Kidney glomerular epithelial cell (primary cell): ENCODE measurements around the gene CCNY.

Experiments used
- DNase-seq: peaks from one replicate; lab custom pipeline; 2025; lab: John Stamatoyannopoulos, UW

The CCNY gene

DNA sequence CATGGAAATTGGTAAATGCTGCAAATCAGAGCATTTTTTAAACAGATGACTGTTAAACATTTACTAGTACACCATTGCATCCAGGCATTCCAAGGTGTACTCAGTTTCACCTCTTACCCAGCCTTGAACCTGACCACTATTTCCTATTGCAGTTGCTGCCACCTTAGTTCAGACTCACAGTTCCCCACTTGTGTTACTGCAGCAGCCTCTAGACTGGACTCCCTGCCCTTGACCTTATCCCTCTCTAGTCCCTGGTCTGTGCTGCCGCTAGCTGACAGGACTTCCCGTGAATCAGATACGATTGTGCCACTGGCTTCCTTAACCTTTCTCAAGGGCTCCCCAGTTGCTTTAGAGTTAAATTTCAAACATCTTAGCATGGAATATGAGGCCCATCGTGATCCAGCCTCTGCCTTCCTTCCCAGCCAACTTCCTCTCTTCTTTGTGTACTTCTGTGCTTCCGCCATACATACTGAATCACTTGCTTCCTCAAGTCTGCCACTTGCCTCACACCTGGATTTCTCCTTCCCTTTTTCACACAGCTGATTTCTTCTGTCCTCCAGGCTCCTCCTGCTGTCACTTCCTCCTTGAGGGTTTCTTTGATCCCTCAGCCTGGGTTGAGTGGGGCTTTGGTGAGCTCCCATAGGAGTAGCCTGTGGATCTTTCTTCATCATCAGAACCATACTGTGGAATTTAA lies 150.1 kb downstream of the CCNY start:
- DNase-seq: no peak

- DNase-seq: no peak
These were observed 151.2 kb downstream of the CCNY start for GRCh38 chr10:35487336-35488034.

DNA sequence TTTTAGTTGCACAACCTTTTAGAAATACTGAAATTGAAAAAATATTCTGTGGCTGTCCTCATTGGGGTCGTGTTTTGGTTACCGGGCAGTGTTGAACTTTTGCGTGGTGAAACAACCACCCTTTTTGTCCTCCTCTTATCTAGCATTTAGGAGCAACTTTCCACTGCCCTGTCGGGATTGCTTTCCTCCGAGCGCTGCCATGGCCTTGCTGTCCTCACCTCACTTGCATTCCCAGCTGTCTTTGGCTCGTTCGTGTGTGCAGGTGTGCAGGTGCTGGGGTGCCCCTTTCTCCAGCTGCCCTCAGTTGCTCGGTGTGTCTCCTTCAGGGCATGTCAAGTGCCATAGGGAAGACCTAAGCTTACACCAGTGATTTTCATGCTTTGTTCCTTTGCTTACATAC lies 151.9 kb downstream of the CCNY start:
- DNase-seq: no peak

DNA sequence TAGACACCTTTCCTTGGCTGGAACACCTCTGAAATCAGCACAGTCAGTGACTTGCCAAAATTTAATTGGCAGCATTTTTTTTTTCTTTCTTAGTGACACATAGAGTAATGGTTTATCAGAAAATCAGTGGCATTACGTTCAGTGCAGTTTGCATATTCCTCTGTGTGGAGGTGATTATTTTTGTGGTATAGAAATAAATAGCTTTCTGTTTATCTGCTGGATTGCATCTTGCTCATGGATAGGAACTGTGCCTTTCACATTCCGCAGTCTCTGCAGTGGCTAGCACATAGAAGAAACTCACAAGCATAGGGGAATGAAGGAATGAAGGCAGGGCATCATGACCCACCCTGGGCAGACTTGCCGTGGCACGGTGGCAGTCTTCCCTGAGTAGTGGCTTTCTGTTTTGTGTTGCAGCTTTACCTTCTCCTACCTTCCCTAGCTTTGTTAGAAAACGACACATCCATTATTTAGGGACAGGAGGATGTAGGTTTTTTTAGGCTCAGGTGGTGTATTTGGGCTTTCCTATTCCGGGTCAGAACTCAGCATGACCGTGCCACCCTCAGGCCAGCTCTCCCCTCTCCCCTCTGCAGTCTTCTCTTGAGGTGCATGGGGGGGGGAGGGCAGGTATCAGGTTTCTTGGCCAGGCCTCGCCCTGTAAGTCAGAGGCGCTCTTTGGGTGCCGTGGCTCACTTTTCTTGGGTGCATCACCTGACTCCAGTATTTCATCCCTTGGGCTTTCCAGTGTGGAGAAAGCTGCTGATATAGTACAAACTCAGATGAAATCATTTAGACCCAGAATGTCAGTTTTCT lies 156.3 kb downstream of the CCNY start:
- DNase-seq: no peak

GRCh38 chr10:35493196-35494118 lies 157.1 kb downstream of the CCNY start:
- DNase-seq: no peak

- no peak for DNase-seq
These were observed 159.3 kb downstream of the CCNY start for GRCh38 chr10:35495521-35496119.

- DNase-seq: no peak
These were observed 161.6 kb downstream of the CCNY start for GRCh38 chr10:35497909-35498308.

GRCh38 chr10:35498693-35499092 lies 162.4 kb downstream of the CCNY start:
- DNase-seq: no peak

DNA sequence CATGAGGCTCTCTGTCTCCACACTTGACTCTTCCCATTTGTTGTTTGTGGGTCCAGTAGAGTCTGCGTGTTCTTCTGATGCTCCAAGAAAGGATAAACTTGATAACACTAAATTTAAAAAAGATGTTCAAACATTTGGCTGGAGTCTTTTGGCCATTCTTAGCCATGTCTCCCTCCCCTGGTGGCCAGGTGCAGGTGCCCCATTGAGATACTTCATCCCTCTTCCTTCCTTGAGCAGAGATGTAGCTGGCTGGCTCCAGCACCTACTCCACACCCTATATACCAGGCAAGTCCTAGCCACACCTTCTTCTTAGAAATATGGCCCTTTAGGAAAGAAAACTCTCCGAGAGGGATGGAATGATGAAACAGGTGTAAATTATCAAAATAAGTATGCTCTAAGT lies 165.6 kb downstream of the CCNY start:
- no peak for DNase-seq

- no peak for DNase-seq
These were observed 166.4 kb downstream of the CCNY start for GRCh38 chr10:35502692-35503091.

DNA sequence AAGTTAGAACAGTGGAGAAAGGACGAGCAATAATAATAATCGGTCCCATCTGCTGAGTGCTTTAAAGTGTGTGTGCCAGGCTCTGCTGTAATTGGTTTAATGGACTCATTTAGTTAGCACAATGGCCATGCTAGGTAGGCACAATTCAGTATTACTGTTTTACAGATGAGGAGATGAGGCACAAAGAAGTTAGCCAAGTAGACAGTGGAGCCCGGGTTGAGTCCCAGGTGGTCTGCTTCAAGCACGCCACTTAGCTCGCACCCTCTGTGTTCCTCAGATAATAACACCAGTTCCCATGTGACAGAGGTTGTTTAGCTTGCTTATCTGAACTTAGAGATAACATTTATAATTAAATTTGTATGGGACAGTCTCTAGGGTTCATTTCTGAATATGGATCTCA lies 167.3 kb downstream of the CCNY start:
- DNase-seq: no peak

DNA sequence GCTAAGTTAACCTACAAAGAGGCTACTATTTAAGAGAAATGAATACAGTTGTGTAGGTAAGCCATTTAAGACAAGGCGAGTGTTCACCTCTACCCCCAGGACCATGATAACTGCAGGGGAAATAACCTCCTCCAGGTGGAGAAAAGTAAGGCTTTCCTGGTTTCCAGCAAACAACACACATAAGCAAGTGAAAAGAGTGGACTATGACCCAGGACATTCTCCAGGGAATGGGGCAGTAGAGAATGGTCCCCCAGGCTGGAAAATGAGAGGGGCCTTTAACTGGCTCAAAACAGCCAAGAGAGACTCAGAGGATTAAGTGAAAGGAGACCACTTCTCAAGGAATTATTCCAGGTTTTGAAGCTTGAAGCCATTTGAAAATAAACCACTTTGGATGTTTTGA lies 167.8 kb downstream of the CCNY start:
- no peak for DNase-seq

GRCh38 chr10:35505241-35505873 lies 169.0 kb downstream of the CCNY start:
- no peak for DNase-seq

- no peak for DNase-seq
These were observed 170.4 kb downstream of the CCNY start for GRCh38 chr10:35506741-35507140.

DNA sequence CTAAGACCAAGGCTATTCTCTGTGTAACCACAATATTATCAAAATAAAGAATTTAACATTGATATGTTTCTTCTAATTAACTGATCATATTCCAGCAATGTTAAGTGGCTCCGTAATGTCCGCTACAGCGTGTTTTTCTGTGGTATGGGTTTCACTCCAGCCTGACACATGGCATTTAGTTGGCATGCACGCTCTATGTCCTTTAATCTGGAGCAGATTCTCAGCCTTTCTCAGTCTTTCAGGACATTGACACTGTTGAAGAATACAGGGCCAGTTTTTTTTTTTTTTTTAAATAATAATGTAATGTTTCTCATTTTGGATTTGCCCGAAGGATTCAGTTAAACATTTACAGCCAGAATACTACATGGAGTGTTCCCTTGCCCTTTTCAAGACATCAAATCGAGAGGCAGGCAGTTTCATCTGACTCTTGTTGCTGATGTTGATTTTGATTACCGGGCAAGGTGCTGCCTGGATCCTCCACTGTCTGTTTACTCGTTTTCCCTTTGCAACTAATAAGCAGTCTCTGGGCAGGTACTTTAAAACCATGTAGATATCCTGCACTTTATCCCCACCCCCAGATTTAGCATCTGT lies 171.3 kb downstream of the CCNY start:
- no peak for DNase-seq

GRCh38 chr10:35508647-35509046 lies 172.3 kb downstream of the CCNY start:
- DNase-seq: no peak

GRCh38 chr10:35510891-35511290 lies 174.6 kb downstream of the CCNY start:
- no peak for DNase-seq

GRCh38 chr10:35511647-35512046 lies 175.3 kb downstream of the CCNY start:
- DNase-seq: no peak

- no peak for DNase-seq
These were observed 179.9 kb downstream of the CCNY start for GRCh38 chr10:35516102-35516670.
